Measurements from ENCODE around the gene SREBF1. TPM values are rescaled to one million over a fixed set of nuclear protein-coding genes. Genes with fewer than 3 reads are reported as not detected.
"Not testable (repeated sequence)": the region's sequence is repeated elsewhere in the genome, so short reads cannot be mapped to it uniquely, and the experiment has no call there.

The SREBF1 gene
- total and polyA plus RNA-seq, 12 donors: 9.0 to 61.2 (median 20.1) TPM

GRCh38 chr17:17810084-17810894 lies 26.5 kb downstream of the SREBF1 start:
- Histone ChIP-seq H3K36me3 (peaks cover 0 to 62% (median 8%) of the 10 kb centered on the region in 9 donors), H3K27ac (peak overlapping the region; percentile 35 to 76 (median 65)), H3K4me1 (peaks cover 21 to 91% (median 58%) of the 10 kb centered on the region in 9 donors), H3K27me3 (no peaks in the 10 kb centered on the region), H3K9me3 (no peaks in the 10 kb centered on the region), H3K4me3 (peak overlapping the region in 8 of 10 donors; percentile 7 to 45 (median 32))
- DNase-seq (peak; percentile 56 to 61), ATAC-seq (peak; percentile 1 to 60 (median 34))
- 53 to 63% methylated on average over 62 to 68 of the region's 68 CpGs for WGBS, 2 donors
- intact Hi-C loops (cut with DNase I): loop anchor here in 9 of 10 donors (5.0 to 10.0 kb wide), 4 partner anchors 52 to 225 kb away; partner anchors contain the start of genes ATPAF2 (in 5 of the 9), GID4 (in 5 of the 9) and RAI1 (in 2 of the 9)
- TF ChIP-seq, protein P1, sequence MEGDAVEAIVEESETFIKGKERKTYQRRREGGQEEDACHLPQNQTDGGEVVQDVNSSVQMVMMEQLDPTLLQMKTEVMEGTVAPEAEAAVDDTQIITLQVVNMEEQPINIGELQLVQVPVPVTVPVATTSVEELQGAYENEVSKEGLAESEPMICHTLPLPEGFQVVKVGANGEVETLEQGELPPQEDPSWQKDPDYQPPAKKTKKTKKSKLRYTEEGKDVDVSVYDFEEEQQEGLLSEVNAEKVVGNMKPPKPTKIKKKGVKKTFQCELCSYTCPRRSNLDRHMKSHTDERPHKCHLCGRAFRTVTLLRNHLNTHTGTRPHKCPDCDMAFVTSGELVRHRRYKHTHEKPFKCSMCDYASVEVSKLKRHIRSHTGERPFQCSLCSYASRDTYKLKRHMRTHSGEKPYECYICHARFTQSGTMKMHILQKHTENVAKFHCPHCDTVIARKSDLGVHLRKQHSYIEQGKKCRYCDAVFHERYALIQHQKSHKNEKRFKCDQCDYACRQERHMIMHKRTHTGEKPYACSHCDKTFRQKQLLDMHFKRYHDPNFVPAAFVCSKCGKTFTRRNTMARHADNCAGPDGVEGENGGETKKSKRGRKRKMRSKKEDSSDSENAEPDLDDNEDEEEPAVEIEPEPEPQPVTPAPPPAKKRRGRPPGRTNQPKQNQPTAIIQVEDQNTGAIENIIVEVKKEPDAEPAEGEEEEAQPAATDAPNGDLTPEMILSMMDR (IDR thresholded peaks at IDR 0.05): no peak

GRCh38 chr17:17809531-17810083 lies 27.2 kb downstream of the SREBF1 start:
- no peak for ATAC-seq
- H3K27me3 ChIP-seq: no peaks in the 10 kb centered on the region
- WGBS, 2 donors: 72 to 75% methylated on average over 40 to 52 of the region's 52 CpGs
- DNase-seq: no peak
- H3K9me3 ChIP-seq: no peaks in the 10 kb centered on the region
- intact Hi-C loops (cut with DNase I): loop anchor here in 9 of 10 donors (5.0 to 10.0 kb wide), 4 partner anchors 53 to 225 kb away; partner anchors contain the start of genes ATPAF2 (in 5 of the 9), GID4 (in 5 of the 9) and RAI1 (in 2 of the 9)
- H3K36me3 ChIP-seq: peaks cover 0 to 61% (median 8%) of the 10 kb centered on the region in 9 donors
- peak overlapping the region in 8 of 10 donors; percentile 7 to 45 (median 32) for H3K4me3 ChIP-seq
- H3K4me1 ChIP-seq: peaks cover 23 to 91% (median 54%) of the 10 kb centered on the region in 9 donors
- TF ChIP-seq, protein P1 (IDR thresholded peaks at IDR 0.05): no peak
- H3K27ac ChIP-seq: peak overlapping the region; percentile 35 to 76 (median 65)

- Histone ChIP-seq H3K4me1 (peaks cover 23 to 84% (median 46%) of the 10 kb centered on the region in 9 donors), H3K27me3 (no peaks in the 10 kb centered on the region), H3K27ac (no peak overlapping the region), H3K36me3 (peaks cover 0 to 61% (median 7%) of the 10 kb centered on the region in 9 donors), H3K9me3 (no peaks in the 10 kb centered on the region), H3K4me3 (no peak overlapping the region)
- DNase-seq: no peak
- intact Hi-C loops (cut with DNase I): no loop called here
- no peak for ATAC-seq
- WGBS, 2 donors: 70 to 77% methylated on average over 15 of the region's 15 CpGs
- TF ChIP-seq, protein P1 (IDR thresholded peaks at IDR 0.05): no peak
These were observed 27.9 kb downstream of the SREBF1 start for GRCh38 chr17:17808706-17809432.

DNA sequence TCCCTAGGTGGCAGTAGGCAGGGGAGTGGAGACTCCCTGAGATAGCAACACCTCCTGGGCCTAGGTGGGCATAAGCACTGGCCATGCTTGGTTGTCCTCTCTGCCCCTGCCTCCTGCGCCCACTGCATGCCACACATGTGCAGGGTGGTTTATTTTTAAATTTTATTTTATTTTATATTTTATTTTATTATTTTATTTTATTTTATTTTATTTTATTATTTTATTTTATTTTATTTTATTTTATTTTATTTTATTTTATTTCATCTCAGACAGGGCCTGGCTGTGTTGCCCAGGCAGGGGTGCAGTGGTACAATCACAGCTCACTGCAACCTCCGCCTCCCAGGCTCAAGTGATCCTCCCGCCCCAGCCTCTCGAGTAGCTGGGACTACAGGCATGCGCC lies 28.6 kb downstream of the SREBF1 start:
- Histone ChIP-seq H3K27ac (peak overlapping the region in 2 of 10 donors; percentile 61 to 67), H3K4me1 (peaks cover 23 to 78% (median 44%) of the 10 kb centered on the region in 9 donors), H3K36me3 (peaks cover 0 to 61% (median under 1%) of the 10 kb centered on the region in 9 donors)
- DNase-seq; ATAC-seq; H3K4me3 ChIP-seq; H3K9me3 ChIP-seq; H3K27me3 ChIP-seq; intact Hi-C loops (cut with DNase I): not testable (repeated sequence)
- WGBS, 2 donors: 98% methylated on average over 5 of the region's 5 CpGs

Data from heart right ventricle (tissue), 16 donors.